Measurements from ENCODE around the gene CAPZA3. TPM values are rescaled to one million over a fixed set of nuclear protein-coding genes. Genes with fewer than 3 reads are reported as not detected.
"Not testable (repeated sequence)": the region's sequence is repeated elsewhere in the genome, so short reads cannot be mapped to it uniquely, and the experiment has no call there.

Gene CAPZA3
- total RNA-seq, 1 donor: not detected

- no peak overlapping the region for H3K4me3 ChIP-seq (ENCODE audit: low read depth, low read length)
- TF ChIP-seq CTCF (IDR thresholded peaks at IDR 0.05; ENCODE audit: insufficient read depth, low read depth, low read length): no peak
- DNase-seq (ENCODE audit: low read depth): peak; percentile 95
Measured at GRCh38 chr12:18752280-18752920, 14.5 kb downstream of the CAPZA3 start.

GRCh38 chr12:18752947-18753346 is 15.0 kb downstream of the CAPZA3 start:
- no peak for DNase-seq (ENCODE audit: low read depth)
- no peak for TF ChIP-seq CTCF (IDR thresholded peaks at IDR 0.05; ENCODE audit: insufficient read depth, low read depth, low read length)
- H3K4me3 ChIP-seq (ENCODE audit: low read depth, low read length): no peak overlapping the region

GRCh38 chr12:18753481-18754123 is 15.7 kb downstream of the CAPZA3 start:
- no peak overlapping the region for H3K4me3 ChIP-seq (ENCODE audit: low read depth, low read length)
- no peak for TF ChIP-seq CTCF (IDR thresholded peaks at IDR 0.05; ENCODE audit: insufficient read depth, low read depth, low read length)
- no peak for DNase-seq (ENCODE audit: low read depth)

GRCh38 chr12:18754124-18754707 is 16.3 kb downstream of the CAPZA3 start:
- no peak for DNase-seq (ENCODE audit: low read depth)
- no peak for TF ChIP-seq CTCF (IDR thresholded peaks at IDR 0.05; ENCODE audit: insufficient read depth, low read depth, low read length)
- no peak overlapping the region for H3K4me3 ChIP-seq (ENCODE audit: low read depth, low read length)

- no peak for DNase-seq (ENCODE audit: low read depth)
- TF ChIP-seq CTCF (IDR thresholded peaks at IDR 0.05; ENCODE audit: insufficient read depth, low read depth, low read length): no peak
- no peak overlapping the region for H3K4me3 ChIP-seq (ENCODE audit: low read depth, low read length)
Measured at GRCh38 chr12:18755341-18755740, 17.4 kb downstream of the CAPZA3 start.

GRCh38 chr12:18766479-18766878 is 28.6 kb downstream of the CAPZA3 start:
- not testable (repeated sequence) for H3K4me3 ChIP-seq (ENCODE audit: low read depth, low read length); DNase-seq (ENCODE audit: low read depth)

- TF ChIP-seq CTCF (IDR thresholded peaks at IDR 0.05; ENCODE audit: insufficient read depth, low read depth, low read length): no peak
- H3K4me3 ChIP-seq (ENCODE audit: low read depth, low read length): no peak overlapping the region
- no peak for DNase-seq (ENCODE audit: low read depth)
Measured at GRCh38 chr12:18782827-18783226, 44.9 kb downstream of the CAPZA3 start.

GRCh38 chr12:18785465-18785864 is 47.5 kb downstream of the CAPZA3 start:
- H3K4me3 ChIP-seq (ENCODE audit: low read depth, low read length); DNase-seq (ENCODE audit: low read depth): not testable (repeated sequence)
